GM10266 (cell line): ENCODE data around the gene CACNG1.

Experiments
- DNase-seq: peaks from one replicate; pipeline ENCODE4 v3.0.0; 2012; ENCODE audit errors: extremely low spot score
- TF ChIP-seq, protein P1 (sequence below): IDR thresholded peaks from 2 replicates; pipeline ENCODE4 v1.5.1; 2012; ENCODE audit warnings: mild to moderate bottlenecking, low read depth; ENCODE audit not compliant: control insufficient read depth, insufficient read depth; ENCODE audit errors: missing control alignments

The CACNG1 gene

GRCh38 chr17:67044016-67044772 lies at the start of gene CACNG1:
CACNG1 (plus strand) TSS chr17:67044554; CDS start chr17:67044661, 107 bp downstream.
- TF ChIP-seq, protein P1, sequence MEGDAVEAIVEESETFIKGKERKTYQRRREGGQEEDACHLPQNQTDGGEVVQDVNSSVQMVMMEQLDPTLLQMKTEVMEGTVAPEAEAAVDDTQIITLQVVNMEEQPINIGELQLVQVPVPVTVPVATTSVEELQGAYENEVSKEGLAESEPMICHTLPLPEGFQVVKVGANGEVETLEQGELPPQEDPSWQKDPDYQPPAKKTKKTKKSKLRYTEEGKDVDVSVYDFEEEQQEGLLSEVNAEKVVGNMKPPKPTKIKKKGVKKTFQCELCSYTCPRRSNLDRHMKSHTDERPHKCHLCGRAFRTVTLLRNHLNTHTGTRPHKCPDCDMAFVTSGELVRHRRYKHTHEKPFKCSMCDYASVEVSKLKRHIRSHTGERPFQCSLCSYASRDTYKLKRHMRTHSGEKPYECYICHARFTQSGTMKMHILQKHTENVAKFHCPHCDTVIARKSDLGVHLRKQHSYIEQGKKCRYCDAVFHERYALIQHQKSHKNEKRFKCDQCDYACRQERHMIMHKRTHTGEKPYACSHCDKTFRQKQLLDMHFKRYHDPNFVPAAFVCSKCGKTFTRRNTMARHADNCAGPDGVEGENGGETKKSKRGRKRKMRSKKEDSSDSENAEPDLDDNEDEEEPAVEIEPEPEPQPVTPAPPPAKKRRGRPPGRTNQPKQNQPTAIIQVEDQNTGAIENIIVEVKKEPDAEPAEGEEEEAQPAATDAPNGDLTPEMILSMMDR = no peak
- DNase-seq = no peak

DNA sequence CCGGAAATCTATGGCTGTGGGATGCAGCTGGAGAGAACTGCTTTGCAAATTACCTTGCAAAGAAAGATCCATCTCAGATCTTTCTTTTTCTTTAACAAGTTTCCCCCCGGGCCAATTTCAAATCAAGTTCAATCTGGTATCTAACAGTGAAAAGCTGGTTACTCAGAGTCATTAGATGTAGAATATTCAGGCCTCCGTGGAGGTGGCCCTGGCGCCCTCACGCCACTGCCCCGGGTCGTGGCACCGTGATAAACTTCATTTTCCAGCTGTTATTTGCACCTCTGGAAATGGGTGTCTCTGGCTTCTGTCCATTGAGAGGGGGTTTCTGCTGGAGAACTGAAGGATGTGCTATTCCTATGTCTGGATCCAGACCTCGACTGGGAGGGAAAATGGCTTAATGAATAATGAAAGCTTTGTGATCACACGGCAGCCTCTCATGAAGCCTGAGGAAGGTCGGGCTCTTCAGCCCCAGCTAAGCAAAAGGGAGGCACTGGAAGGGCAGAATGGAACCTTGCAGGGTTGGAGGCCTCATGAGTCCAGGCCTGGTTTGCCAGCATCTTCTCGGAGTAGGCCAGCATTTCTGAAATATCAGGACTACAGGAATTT lies 49.3 kb upstream of the CACNG1 start:
- TF ChIP-seq, protein P1 = no peak
- no peak for DNase-seq

DNA sequence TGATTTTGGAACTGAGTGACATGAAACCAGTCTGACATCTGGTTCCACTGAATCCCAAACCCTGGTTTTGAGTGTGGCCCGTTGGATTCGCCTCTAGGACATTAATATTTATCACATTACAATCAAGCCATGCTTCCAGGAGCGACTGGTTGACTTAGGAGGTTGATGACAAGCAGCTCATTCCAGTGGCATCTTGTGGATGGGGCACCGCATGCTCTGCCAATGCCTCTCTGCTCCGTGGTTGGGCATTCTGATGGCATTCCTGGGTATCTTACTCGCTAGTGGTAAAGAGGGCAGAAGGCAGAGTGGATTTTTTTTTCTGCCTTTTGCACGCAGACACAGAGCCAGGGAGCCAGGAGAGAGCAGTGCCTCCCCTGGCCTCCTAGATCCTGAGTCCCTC lies 48.4 kb upstream of the CACNG1 start:
- DNase-seq = no peak
- TF ChIP-seq, protein P1 = no peak

DNA sequence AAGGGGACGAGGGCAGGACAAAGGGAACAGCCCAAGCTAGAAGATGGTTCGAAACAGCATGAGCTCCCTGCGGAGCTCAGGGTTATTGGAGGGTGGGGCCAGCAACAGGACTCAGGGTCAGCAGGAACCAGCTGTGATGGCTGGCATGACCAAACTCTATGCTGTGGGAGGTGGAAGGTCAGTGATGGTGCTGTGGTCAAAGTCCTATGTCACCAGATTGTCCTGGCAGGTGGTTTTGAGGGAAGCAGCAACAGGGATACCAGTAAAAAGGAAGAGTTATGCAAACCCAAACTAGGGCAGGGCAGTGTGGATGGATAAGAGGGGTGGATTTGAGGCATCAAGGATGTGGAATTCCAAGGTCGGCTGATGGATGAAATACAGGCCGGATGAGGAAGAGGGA lies 47.4 kb upstream of the CACNG1 start:
- no peak for DNase-seq
- TF ChIP-seq, protein P1 = no peak

DNA sequence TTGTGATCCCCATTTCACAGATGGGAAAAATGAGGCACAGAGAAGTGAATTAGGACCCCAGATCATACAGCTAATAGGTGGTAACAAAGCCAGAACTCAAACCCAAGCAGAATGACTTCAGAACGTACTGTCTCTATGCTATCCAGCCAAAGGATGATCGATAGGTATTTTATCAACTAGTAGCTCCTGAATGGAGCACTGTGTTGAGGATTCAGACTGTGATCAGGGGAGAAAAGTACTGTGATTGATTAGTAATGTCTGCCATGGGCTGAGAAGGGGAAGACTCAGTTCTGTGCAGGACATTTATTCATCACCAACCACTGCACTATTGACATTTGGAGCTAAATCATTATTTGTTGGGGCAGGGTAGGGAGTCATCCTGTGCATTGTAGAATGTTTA lies 41.1 kb upstream of the CACNG1 start:
- TF ChIP-seq, protein P1 = no peak
- DNase-seq = no peak

- TF ChIP-seq, protein P1 = no peak
These were observed 40.2 kb upstream of the CACNG1 start for GRCh38 chr17:67004181-67004580.

GRCh38 chr17:67007266-67007665 lies 37.1 kb upstream of the CACNG1 start:
- DNase-seq = no peak
- TF ChIP-seq, protein P1 = no peak

More at GRCh38 chr17:67004181-67004580, 40.2 kb upstream of the CACNG1 start:
- DNase-seq = no peak
